ENCODE measurements around the gene SMIM1. TPM values are rescaled to one million over a fixed set of nuclear protein-coding genes. Genes with fewer than 3 reads are reported as not detected.

Gene SMIM1
- total RNA-seq, 6 experiments from 2014 or later = 2.6 to 8.7 (median 4.6) TPM

DNA sequence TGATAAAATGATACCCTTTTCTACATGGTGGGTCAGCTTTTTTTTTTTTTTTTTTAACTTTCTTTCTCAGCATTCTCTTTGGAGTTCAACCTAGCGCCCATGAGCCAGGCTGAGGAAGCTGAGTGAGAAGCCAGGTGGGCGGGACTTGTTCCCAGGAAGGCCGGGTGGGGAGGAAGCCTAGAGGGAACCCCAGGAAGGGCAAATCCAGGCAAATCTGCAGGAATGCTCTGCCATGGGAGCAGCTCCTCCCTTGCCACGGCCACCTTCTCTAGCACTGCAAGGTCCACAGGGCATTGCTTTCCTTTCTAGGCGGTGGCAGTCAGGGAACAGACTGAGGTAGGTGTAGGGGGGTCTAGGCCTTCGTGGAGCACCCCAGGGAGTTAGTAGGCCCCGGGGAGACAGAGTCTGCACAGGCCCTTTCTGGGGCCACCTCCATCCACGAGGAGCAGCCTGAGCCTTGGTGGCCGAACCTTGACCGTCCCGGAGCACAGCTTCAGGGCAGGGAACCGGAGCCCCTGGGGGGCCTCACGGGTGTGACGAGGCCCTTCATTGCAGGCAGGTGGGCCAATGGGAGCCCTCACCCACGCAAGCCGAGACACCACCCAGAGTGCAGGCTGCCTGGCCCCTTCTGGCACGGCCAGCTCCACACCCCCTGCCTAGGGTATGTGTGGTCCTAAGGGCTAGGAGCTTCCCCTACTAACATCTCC lies 38.5 kb upstream of the SMIM1 start:
- DNase-seq (no peak), ATAC-seq (no peak)
- intact Hi-C loops (cut with DNase I) = no loop called here
- TF ChIP-seq POLR2A (IDR thresholded peaks at IDR 0.05) = no peak
- no peak for TF ChIP-seq CTCF (IDR thresholded peaks at IDR 0.05)
- Histone ChIP-seq H3K27ac (no peak overlapping the region), H3K4me3 (no peak overlapping the region), H3K36me3 (peaks cover 0 to 20% (median under 1%) of the 10 kb centered on the region in 4 donors), H3K27me3 (no peaks in the 10 kb centered on the region), H3K4me1 (peaks cover 0 to 8% (median 0%) of the 10 kb centered on the region in 4 donors), H3K9me3 (no peaks in the 10 kb centered on the region)
- 50% methylated on average over 2 of the region's 17 CpGs for WGBS (ENCODE audit: insufficient coverage, low coverage, low lambda C conversion rate, missing lambda C conversion rate)

DNA sequence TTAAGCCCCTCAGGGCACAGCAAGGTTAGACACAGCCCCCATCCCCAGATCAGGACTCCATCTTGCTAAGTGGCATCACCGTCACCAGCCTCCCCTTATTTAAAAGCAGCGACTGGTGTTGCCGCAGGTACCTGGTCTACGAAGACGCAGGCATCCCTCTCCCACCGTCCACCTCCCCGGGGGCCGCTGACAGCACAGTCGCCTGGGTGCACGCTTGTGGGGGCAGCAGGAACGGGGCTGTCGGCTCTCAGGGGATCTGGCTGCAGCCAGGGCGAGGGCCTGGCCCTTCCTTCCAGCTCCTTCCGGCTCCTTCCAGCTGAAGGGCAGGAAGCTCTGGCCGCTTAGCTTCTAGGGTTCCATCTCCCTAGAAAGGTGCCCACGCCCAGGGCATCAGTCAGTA lies 37.9 kb upstream of the SMIM1 start:
- DNase-seq (no peak), ATAC-seq (no peak)
- Histone ChIP-seq H3K27me3 (no peaks in the 10 kb centered on the region), H3K9me3 (no peaks in the 10 kb centered on the region), H3K4me1 (peaks cover 0 to 8% (median 0%) of the 10 kb centered on the region in 4 donors), H3K36me3 (peaks cover 0 to 20% (median under 1%) of the 10 kb centered on the region in 4 donors), H3K4me3 (no peak overlapping the region), H3K27ac (no peak overlapping the region)
- no peak for TF ChIP-seq POLR2A (IDR thresholded peaks at IDR 0.05)
- no peak for TF ChIP-seq CTCF (IDR thresholded peaks at IDR 0.05)
- 100% methylated on average over 1 of the region's 16 CpGs for WGBS (ENCODE audit: insufficient coverage, low coverage, low lambda C conversion rate, missing lambda C conversion rate)
- intact Hi-C loops (cut with DNase I) = no loop called here

DNA sequence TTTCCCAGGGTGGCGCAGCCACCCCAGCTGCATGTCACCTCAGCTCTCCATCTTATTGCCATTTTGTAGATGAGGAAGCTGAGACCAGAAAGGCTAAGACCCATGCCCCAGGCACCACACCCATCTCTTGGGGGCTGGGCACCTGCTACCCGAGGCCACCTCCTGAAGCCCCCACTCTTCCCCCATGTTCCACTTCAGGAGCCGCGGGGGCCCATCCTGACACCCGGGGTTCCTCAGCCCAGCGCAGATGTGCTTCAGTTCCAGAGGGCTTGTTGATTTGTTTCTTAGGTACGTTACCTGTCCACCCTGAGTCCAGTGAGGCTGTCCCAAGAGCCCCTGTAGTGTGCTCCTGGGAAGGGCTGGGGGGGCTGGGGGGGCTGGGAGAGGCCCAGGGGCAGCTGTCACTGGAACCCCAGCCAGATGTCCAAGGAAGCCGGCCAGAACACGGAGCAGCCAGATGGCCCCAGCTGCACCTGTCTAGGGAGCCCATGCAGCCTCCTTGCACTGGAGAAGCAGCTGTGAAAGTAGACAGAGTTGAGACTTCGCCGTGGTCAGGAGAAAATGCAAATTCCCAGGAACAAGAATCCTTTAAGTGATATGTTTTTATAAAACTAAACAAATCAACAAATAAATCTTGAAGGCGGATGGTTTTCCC lies 37.4 kb upstream of the SMIM1 start:
- intact Hi-C loops (cut with DNase I) = no loop called here
- no peak for DNase-seq
- TF ChIP-seq POLR2A (IDR thresholded peaks at IDR 0.05) (no peak), CTCF (IDR thresholded peaks at IDR 0.05) (no peak)
- Histone ChIP-seq H3K9me3 (no peaks in the 10 kb centered on the region), H3K27ac (no peak overlapping the region), H3K36me3 (peaks cover 0 to 20% (median under 1%) of the 10 kb centered on the region in 4 donors), H3K4me3 (no peak overlapping the region), H3K27me3 (no peaks in the 10 kb centered on the region), H3K4me1 (peaks cover 0 to 9% (median 0%) of the 10 kb centered on the region in 4 donors)
- no peak for ATAC-seq
- WGBS (ENCODE audit: insufficient coverage, low coverage, low lambda C conversion rate, missing lambda C conversion rate) = 86% methylated on average over 5 of the region's 12 CpGs

GRCh38 chr1:3735688-3736087 lies 36.9 kb upstream of the SMIM1 start:
- no peak for TF ChIP-seq POLR2A (IDR thresholded peaks at IDR 0.05)
- no peak for TF ChIP-seq CTCF (IDR thresholded peaks at IDR 0.05)
- H3K27me3 ChIP-seq = no peaks in the 10 kb centered on the region
- DNase-seq (no peak), ATAC-seq (no peak)
- H3K27ac ChIP-seq = no peak overlapping the region
- WGBS (ENCODE audit: insufficient coverage, low coverage, low lambda C conversion rate, missing lambda C conversion rate) = 91% methylated on average over 8 of the region's 13 CpGs
- no peaks in the 10 kb centered on the region for H3K9me3 ChIP-seq
- no peak overlapping the region for H3K4me3 ChIP-seq
- intact Hi-C loops (cut with DNase I) = no loop called here
- H3K36me3 ChIP-seq = peaks cover 0 to 20% (median under 1%) of the 10 kb centered on the region in 4 donors
- H3K4me1 ChIP-seq = peaks cover 0 to 14% (median 0%) of the 10 kb centered on the region in 4 donors

Data from right lobe of liver (tissue), 6 donors.